ENCODE data around the gene DNAH7. TPM values are rescaled to one million over a fixed set of nuclear protein-coding genes. Genes with fewer than 3 reads are reported as not detected.

The DNAH7 gene
- total RNA-seq, 4 donors from 2014 or later, result 9.9 to 21.7 (median 15.5) TPM

DNA sequence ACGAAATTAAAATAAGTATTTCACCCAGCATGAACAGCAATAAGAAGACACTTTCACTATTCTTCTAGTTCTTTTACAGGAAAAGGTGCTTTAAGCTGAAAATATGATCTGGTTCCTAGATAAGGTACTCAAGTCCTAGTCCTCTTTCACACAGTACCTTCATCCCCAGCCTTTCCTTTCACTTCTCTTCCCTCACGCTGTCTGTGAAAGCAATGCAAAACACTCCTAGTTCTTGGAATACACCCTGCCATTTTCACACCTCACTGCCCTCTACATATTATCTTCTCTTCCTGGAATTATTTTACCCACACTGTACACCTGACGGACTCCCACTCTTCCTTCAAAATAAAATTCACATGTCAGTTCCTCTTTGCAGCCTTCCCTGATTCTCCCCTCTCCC lies 82.9 kb downstream of the DNAH7 start:
- Histone ChIP-seq H3K27me3 (no peaks in the 10 kb centered on the region), H3K27ac (peak overlapping the region in 1 of 3 donors; percentile 19), H3K4me1 (peaks cover 0 to 10% of the 10 kb centered on the region in 2 donors), H3K4me3 (replicated peaks in 1 of 3) (no peak overlapping the region), H3K9me3 (no peaks in the 10 kb centered on the region), H3K36me3 (no peaks in the 10 kb centered on the region)
- TF ChIP-seq, protein P1, sequence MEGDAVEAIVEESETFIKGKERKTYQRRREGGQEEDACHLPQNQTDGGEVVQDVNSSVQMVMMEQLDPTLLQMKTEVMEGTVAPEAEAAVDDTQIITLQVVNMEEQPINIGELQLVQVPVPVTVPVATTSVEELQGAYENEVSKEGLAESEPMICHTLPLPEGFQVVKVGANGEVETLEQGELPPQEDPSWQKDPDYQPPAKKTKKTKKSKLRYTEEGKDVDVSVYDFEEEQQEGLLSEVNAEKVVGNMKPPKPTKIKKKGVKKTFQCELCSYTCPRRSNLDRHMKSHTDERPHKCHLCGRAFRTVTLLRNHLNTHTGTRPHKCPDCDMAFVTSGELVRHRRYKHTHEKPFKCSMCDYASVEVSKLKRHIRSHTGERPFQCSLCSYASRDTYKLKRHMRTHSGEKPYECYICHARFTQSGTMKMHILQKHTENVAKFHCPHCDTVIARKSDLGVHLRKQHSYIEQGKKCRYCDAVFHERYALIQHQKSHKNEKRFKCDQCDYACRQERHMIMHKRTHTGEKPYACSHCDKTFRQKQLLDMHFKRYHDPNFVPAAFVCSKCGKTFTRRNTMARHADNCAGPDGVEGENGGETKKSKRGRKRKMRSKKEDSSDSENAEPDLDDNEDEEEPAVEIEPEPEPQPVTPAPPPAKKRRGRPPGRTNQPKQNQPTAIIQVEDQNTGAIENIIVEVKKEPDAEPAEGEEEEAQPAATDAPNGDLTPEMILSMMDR (IDR thresholded peaks at IDR 0.05), result no peak
- TF ChIP-seq POLR2A (IDR thresholded peaks at IDR 0.05), result no peak
- no peak for DNase-seq
- intact Hi-C loops (cut with DNase I), result no loop called here
- 28 to 35% methylated on average over 3 of the region's 3 CpGs for WGBS, 2 donors

DNA sequence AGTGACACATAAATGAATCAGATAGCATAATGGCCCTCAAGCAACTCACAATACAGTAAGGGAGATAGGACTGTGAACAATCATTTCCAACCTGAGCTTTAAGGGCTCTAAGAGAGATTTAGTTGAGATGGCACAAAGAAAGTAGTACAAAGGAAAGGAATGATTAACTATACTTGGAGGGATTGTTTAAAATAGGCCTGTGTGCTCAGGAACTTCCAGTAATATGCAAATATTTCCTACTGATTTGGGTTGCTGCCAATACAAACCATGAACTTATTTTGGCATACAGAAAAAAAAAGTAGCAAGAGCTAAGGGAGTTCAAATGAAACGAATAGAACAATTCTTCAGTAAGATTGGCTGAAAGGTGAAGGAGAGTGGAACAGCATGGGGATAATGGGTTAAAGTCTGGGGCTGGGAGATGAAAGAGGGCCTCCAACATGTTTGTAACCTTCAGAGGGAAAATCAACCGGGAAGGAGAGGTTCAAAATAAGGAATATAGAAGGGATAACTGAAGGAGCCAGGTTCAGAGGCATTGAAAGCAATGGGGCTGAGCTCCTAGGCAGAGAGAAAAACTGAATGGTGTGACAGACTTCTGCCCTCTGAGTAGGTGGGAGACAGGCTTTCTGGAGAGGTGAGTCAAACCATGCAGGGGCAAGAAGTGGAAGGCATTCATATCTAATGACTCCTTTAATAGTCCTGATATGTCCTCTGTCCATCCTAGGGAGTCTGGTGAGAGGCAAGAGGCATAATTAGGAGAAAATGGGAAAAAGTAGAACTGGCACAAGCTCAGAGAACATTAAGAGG lies 83.5 kb downstream of the DNAH7 start:
- no peak for DNase-seq
- no peak overlapping the region for H3K4me3 ChIP-seq (replicated peaks in 1 of 3)
- peaks cover 0 to 10% of the 10 kb centered on the region in 2 donors for H3K4me1 ChIP-seq
- TF ChIP-seq POLR2A (IDR thresholded peaks at IDR 0.05), result no peak
- TF ChIP-seq, protein P1 (IDR thresholded peaks at IDR 0.05), result no peak
- peak overlapping the region in 1 of 3 donors; percentile 19 for H3K27ac ChIP-seq
- no peaks in the 10 kb centered on the region for H3K9me3 ChIP-seq
- H3K36me3 ChIP-seq, result no peaks in the 10 kb centered on the region
- H3K27me3 ChIP-seq, result no peaks in the 10 kb centered on the region
- 25 to 37% methylated on average over 2 of the region's 2 CpGs for WGBS, 2 donors
- intact Hi-C loops (cut with DNase I), result no loop called here

- WGBS, 2 donors, result 65 to 72% methylated on average over 2 of the region's 2 CpGs
- no peaks in the 10 kb centered on the region for H3K27me3 ChIP-seq
These were observed 101.3 kb downstream of the DNAH7 start for GRCh38 chr2:195967336-195967735.

DNA sequence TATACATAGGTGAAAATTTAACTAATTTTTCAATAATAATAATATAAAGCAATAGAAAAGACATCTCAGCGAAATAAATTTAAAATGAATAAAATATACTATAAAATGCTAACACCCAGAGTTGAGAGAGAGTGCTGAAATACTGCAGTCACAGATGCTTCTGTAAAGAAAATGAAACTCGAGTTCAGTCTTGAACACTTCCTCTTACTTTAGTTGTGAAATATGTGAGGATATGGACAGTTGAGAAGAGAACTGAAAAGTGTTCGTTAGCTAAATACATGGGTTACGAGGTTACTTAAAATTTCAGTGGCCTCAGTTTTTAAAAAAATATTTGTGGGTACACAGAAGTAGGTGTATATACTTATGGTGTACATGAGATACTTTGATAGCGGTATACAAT lies 106.8 kb downstream of the DNAH7 start:
- intact Hi-C loops (cut with DNase I), result no loop called here
- DNase-seq, result no peak
- H3K27me3 ChIP-seq, result no peaks in the 10 kb centered on the region
- no peaks in the 10 kb centered on the region for H3K36me3 ChIP-seq
- no peak overlapping the region for H3K4me3 ChIP-seq (replicated peaks in 1 of 3)
- no peaks in the 10 kb centered on the region for H3K4me1 ChIP-seq
- TF ChIP-seq, protein P1 (IDR thresholded peaks at IDR 0.05), result no peak
- no peak for TF ChIP-seq POLR2A (IDR thresholded peaks at IDR 0.05)
- WGBS, 2 donors, result 85 to 87% methylated on average over 5 of the region's 5 CpGs
- no peak overlapping the region for H3K27ac ChIP-seq
- H3K9me3 ChIP-seq, result no peaks in the 10 kb centered on the region

More at GRCh38 chr2:195967336-195967735, 101.3 kb downstream of the DNAH7 start:
- intact Hi-C loops (cut with DNase I), result no loop called here
- no peak for TF ChIP-seq POLR2A (IDR thresholded peaks at IDR 0.05)
- TF ChIP-seq, protein P1 (IDR thresholded peaks at IDR 0.05), result no peak
- Histone ChIP-seq H3K9me3 (no peaks in the 10 kb centered on the region), H3K4me3 (replicated peaks in 1 of 3) (no peak overlapping the region), H3K36me3 (no peaks in the 10 kb centered on the region), H3K27ac (no peak overlapping the region), H3K4me1 (no peaks in the 10 kb centered on the region)
- DNase-seq, result no peak

GRCh38 chr2:195959341-195959740 lies 109.3 kb downstream of the DNAH7 start:
- intact Hi-C loops (cut with DNase I), result no loop called here
- H3K4me1 ChIP-seq, result no peaks in the 10 kb centered on the region
- no peak for TF ChIP-seq POLR2A (IDR thresholded peaks at IDR 0.05)
- TF ChIP-seq, protein P1 (IDR thresholded peaks at IDR 0.05), result no peak
- H3K27me3 ChIP-seq, result no peaks in the 10 kb centered on the region
- no peak for DNase-seq
- no peak overlapping the region for H3K4me3 ChIP-seq (replicated peaks in 1 of 3)
- no peak overlapping the region for H3K27ac ChIP-seq
- H3K9me3 ChIP-seq, result no peaks in the 10 kb centered on the region
- H3K36me3 ChIP-seq, result no peaks in the 10 kb centered on the region
- WGBS, 2 donors, result 97 to 98% methylated on average over 2 of the region's 2 CpGs
